Subcutaneous abdominal adipose tissue (tissue), 5 donors: ENCODE measurements around the gene ZC3H7B.

Source experiments
- H3K27ac ChIP-seq: one replicate; pipeline ENCODE4 v1.7.0; 2013; ENCODE audit warnings: low read depth, mild to moderate bottlenecking, inconsistent platforms, low read length, moderate library complexity
- H3K27me3 ChIP-seq, 5 donors: one replicate each; pipeline ENCODE4 v1.7.0; 2013; ENCODE audit warnings: low read length in 5 of 5, inconsistent platforms in 1 of 5; ENCODE audit not compliant: control insufficient read depth in 5 of 5, insufficient read depth in 4 of 5
- H3K36me3 ChIP-seq, 5 donors: one replicate each; pipeline ENCODE4 v1.7.0; 2013; ENCODE audit warnings: low read length in 5 of 5; ENCODE audit not compliant: control insufficient read depth in 5 of 5, insufficient read depth in 5 of 5
- H3K4me1 ChIP-seq, 5 donors: one replicate each; pipeline ENCODE4 v1.7.0; 2013; ENCODE audit warnings: low read length in 5 of 5, mild to moderate bottlenecking in 3 of 5, moderate library complexity in 1 of 5; ENCODE audit not compliant: control insufficient read depth in 5 of 5, insufficient read depth in 5 of 5
- H3K4me3 ChIP-seq, 5 donors: one replicate each; pipeline ENCODE4 v1.7.0; 2013; ENCODE audit warnings: low read length in 5 of 5, low read depth in 1 of 5
- H3K9ac ChIP-seq, 5 donors: one replicate each; pipeline ENCODE4 v1.7.0; 2013; ENCODE audit warnings: low read length in 5 of 5, mild to moderate bottlenecking in 4 of 5, moderate library complexity in 3 of 5
- H3K9me3 ChIP-seq, 5 donors: one replicate each; pipeline ENCODE4 v1.7.0; 2013; ENCODE audit warnings: low read length in 5 of 5; ENCODE audit not compliant: control insufficient read depth in 5 of 5
- donor health status: healthy.
- donor health status: healthy.
- donor health status: healthy.
- donor health status: healthy.
- donor health status: healthy.

Gene ZC3H7B

DNA sequence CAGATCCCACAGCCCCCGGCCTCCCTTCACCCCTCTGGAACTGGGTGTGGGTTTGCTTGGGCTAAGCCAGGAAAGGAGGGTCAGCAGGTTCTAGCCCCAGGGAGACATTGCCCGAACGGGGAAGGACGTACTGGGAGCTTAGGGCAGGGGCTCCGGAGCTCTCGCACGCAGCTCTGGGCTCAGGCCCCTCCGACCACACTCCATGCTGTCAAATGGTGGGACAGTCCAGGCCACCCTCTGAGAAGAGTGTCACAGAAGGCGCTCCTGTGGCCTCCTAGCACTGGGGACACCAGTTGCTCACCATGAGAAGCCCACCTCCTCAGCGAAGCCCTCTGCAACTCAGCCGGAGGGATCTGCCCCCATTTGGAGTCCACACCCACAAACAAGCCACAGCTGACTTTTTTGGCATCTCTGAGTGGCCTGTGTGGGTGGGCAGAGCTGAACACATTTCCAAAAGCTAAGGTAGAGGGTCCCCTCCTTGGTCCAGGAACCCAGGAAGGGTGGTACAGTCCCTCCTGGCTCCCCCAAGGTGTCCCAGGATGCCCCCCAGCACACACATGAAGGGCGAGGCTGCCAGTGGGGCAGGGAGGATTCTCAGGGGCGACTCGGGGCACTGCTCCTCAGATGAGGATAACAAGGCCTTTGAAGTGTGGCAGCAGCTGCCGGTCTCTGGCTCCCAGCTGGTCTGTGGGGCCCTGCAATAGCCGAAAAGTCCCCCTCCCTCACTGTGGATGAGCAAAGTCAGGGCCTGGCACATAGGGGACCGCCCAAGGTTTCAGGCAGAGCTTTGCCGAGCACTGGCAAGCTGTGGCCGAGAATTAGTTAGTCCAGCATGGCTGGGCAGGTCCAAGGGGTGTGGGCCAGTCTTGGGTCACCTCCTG is 67.5 kb downstream of the ZC3H7B start:
- Histone ChIP-seq H3K9me3 (no peaks in the 10 kb centered on the region), H3K36me3 (peaks cover 0 to 12% (median 2%) of the 10 kb centered on the region in 5 donors), H3K27ac (peak overlapping the region; percentile 30), H3K27me3 (no peaks in the 10 kb centered on the region), H3K9ac (peak overlapping the region in 4 of 5 donors; percentile 21 to 38 (median 33)), H3K4me1 (peaks cover 10 to 35% (median 31%) of the 10 kb centered on the region in 5 donors), H3K4me3 (peak overlapping the region; percentile 62 to 81 (median 68))

DNA sequence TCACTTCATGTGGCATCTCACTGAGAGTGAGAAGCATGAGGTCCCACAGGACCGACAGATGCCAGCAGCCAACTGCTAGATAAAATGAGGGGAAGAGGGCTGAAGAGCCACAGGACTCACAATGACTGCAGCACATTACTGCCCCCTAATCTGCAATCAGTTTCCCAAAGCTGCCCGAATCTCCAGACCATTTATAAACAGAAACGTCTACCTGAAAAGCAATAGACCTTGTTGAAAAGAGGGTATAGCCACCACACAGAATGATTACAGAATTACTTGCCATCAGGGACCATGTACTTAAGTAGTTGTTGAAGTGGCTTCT is 68.1 kb downstream of the ZC3H7B start:
- Histone ChIP-seq H3K36me3 (peaks cover 0 to 12% (median 2%) of the 10 kb centered on the region in 5 donors), H3K27ac (no peak overlapping the region), H3K4me1 (peaks cover 10 to 35% (median 31%) of the 10 kb centered on the region in 5 donors), H3K9me3 (no peaks in the 10 kb centered on the region), H3K4me3 (peak overlapping the region in 4 of 5 donors; percentile 1 to 75 (median 36)), H3K9ac (no peak overlapping the region), H3K27me3 (no peaks in the 10 kb centered on the region)

DNA sequence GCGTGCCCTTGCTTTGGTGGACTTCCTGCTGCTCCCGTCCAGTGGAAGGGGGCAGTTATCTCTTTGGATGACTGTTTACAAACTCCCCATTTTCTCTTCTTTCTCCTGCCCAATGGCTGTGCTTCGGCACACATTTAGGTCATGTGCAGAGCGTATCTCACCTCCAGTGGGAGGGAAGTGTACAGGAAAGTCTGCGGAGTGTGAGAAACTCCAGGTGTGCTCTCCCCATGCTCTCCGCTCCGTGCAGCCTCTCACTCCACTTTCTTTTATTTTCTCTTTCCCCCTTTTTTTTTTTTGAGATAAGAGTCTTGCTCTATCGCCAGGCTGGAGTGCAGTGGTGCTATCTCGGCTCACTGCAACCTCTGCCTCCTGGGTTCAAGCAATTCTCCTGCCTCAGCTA is 68.5 kb downstream of the ZC3H7B start:
- Histone ChIP-seq H3K9me3 (no peaks in the 10 kb centered on the region), H3K9ac (no peak overlapping the region), H3K4me1 (peaks cover 10 to 35% (median 31%) of the 10 kb centered on the region in 5 donors), H3K4me3 (no peak overlapping the region), H3K27me3 (no peaks in the 10 kb centered on the region), H3K36me3 (peaks cover 0 to 12% (median 2%) of the 10 kb centered on the region in 5 donors), H3K27ac (no peak overlapping the region)

DNA sequence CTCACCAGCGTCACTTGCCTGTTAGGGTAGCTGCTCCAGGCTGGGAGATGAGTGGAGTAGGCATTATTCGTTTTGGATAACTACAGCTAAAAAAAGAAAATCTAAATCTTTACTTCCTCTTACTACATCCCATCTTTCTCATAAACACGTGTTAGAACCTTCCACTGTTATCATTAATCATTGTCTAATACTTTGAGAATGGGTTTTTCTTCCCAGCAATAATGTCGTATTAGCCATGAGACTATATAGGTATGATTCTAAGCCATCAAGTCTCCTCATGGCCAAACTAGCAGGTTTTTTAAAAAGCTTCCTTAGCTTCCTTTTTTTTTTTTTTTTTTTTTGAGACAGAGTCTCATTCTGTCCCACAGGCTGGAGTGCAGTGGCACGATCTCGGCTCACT is 76.5 kb downstream of the ZC3H7B start:
- H3K36me3 ChIP-seq, result peaks cover 0 to 6% (median under 1%) of the 10 kb centered on the region in 5 donors
- H3K4me3 ChIP-seq, result no peak overlapping the region
- H3K27me3 ChIP-seq, result no peaks in the 10 kb centered on the region
- peaks cover 3 to 25% (median 22%) of the 10 kb centered on the region in 5 donors for H3K4me1 ChIP-seq
- no peak overlapping the region for H3K9ac ChIP-seq
- no peak overlapping the region for H3K27ac ChIP-seq
- H3K9me3 ChIP-seq, result no peaks in the 10 kb centered on the region

DNA sequence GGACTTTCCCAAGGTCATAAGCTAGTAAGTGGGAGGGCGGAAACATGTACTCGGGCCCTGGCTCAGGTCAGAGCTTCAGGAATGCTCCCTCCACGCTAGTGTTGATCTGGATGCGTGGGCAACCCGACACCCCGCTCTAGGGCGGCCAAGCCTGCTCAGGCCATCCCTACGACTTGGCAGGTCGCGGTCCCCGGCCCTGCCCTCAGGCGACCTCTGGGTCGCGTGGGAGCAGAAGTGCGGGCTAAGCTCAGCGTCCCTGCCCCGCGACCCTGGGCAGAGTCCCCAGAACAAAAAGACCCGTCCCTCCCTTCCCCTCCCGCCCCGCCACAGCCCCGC is 79.6 kb downstream of the ZC3H7B start:
- Histone ChIP-seq H3K36me3 (peaks cover 0 to 3% (median 0%) of the 10 kb centered on the region in 5 donors), H3K27me3 (no peaks in the 10 kb centered on the region), H3K9me3 (no peaks in the 10 kb centered on the region), H3K27ac (peak overlapping the region; percentile 98), H3K4me1 (peaks cover 8 to 37% (median 35%) of the 10 kb centered on the region in 5 donors), H3K4me3 (peak overlapping the region; percentile 41 to 67 (median 64)), H3K9ac (peak overlapping the region; percentile 43 to 79 (median 63))

DNA sequence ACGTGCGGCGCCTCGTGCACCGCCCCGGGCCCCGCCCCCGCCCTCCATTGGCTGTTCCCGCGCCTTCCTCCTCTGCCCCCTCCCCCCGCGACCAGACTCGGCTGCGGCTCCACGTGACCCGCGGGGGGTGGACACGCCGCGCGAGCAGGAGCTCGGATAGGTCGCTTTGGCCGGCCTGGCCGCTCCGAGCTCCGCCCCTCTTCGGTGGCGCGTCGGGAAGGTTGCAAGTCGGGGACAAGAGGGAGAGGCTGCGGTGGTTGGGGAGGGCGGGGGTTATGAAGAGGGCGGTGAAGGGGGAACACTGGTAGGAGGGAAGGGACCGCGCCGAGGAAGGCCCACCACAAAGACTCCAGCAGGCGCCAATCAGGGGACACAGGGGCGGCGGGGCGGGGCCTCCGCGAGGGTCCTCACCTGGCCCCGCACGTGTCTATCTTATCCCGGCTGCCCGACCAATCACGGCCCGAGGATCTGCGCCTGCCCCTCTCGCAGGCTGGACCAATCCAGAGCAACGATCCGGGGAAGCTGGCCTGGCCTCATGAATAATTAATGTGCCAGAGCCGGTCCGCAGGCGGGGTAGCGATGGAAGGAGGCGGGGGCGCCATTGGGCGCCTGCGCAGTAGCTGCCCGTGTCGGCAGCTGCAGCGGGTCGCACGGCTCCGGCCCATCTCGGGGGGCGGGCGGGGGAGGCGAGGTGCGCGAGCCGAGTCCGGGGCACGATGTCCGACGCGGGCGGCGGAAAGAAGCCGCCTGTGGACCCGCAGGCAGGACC is 80.2 kb downstream of the ZC3H7B start, which contains the start of gene TEF:
TSS of gene TEF (plus strand) at position 614 of the 769 bp plus-strand sequence. CDS start at position 717, 103 bp downstream.
- Histone ChIP-seq H3K9ac (peak within 1 kb of the TSS; percentile 53 to 79 (median 68)), H3K27ac (peak within 1 kb of the TSS; percentile 98), H3K4me3 (peak within 1 kb of the TSS; percentile 67 to 94 (median 76)), H3K9me3 (no peaks in the 10 kb centered on the region), H3K4me1 (peaks cover 8 to 37% (median 35%) of the 10 kb centered on the region in 5 donors), H3K27me3 (no peaks in the 10 kb centered on the region), H3K36me3 (peaks cover 0 to 3% (median 0%) of the 10 kb centered on the region in 5 donors)

DNA sequence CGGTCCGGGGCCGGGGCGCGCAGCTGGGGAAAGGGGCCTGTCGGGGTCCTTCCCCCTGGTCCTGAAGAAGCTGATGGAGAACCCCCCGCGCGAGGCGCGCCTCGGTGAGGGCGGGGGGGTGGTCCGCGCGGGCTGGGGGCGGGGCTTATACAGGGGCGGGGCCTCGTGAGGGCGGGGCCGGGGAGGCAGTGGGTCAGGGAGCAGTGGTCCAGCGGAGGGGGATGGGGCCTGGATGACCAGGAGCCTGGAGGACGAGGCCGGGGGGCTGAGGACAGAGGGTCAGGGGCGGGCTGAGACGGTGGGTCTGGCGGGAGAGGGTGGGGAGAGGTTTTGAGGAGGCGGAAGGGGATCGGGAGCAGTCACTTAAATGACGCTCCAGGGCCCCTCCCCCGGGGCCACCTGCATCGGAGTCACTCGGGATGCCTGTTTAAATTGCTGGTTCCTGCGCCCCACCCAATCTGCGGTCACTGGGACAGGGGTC is 80.8 kb downstream of the ZC3H7B start:
- Histone ChIP-seq H3K4me3 (peak overlapping the region; percentile 67 to 94 (median 76)), H3K9ac (peak overlapping the region in 4 of 5 donors; percentile 53 to 70 (median 60)), H3K9me3 (no peaks in the 10 kb centered on the region), H3K27me3 (no peaks in the 10 kb centered on the region), H3K27ac (peak overlapping the region; percentile 98), H3K4me1 (peaks cover 8 to 37% (median 35%) of the 10 kb centered on the region in 5 donors), H3K36me3 (peaks cover 0 to 5% (median 2%) of the 10 kb centered on the region in 5 donors)

DNA sequence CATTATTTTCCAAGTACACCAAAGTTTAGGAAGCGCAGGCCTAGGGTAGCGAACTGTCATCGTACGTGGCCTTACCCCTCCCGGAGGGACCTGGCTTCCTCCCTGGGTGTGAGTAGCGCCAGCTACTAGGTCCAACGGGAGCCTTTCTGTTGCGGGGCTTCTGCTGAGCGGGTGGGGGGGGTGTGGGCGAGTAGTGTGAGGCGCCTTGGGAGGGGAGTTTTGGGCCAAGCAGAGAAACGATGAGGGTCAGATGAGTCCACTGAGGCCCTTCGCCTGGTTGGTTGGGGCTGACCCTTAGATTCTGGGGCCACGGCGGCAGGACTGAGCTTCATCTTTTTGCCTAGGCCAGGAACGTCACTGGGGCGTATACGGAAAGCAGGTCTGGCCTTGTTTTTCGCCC is 81.3 kb downstream of the ZC3H7B start:
- Histone ChIP-seq H3K27me3 (no peaks in the 10 kb centered on the region), H3K9me3 (no peaks in the 10 kb centered on the region), H3K4me1 (peaks cover 8 to 34% (median 33%) of the 10 kb centered on the region in 5 donors), H3K4me3 (peak overlapping the region; percentile 67 to 94 (median 76)), H3K27ac (peak overlapping the region; percentile 98), H3K36me3 (peaks cover 0 to 10% (median 7%) of the 10 kb centered on the region in 5 donors), H3K9ac (peak overlapping the region in 4 of 5 donors; percentile 53 to 70 (median 60))

DNA sequence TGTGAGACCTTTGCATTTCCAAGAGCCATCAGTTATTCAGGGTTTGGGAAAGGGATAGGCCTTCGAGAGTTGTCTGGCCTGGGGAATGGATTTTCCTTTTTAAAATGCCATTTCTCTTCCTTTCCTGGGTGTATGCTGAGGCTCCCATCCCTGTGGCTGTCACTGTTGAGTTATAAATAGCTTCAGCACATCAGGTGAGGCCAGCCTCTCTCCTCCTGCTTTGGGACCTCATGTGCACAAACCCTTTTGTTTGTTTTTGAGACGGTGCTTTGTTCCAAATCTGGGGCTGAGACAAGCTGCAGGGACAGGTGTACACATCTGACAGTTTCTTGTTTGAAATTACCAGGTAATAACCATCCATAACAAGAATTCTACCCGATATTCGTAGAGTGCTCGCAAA is 81.8 kb downstream of the ZC3H7B start:
- Histone ChIP-seq H3K36me3 (peaks cover 0 to 14% (median 12%) of the 10 kb centered on the region in 5 donors), H3K9me3 (no peaks in the 10 kb centered on the region), H3K9ac (peak overlapping the region; percentile 48 to 64 (median 55)), H3K4me3 (peak overlapping the region; percentile 67 to 94 (median 76)), H3K27ac (peak overlapping the region; percentile 98), H3K4me1 (peaks cover 8 to 32% (median 30%) of the 10 kb centered on the region in 5 donors), H3K27me3 (no peaks in the 10 kb centered on the region)
